Tibial nerve (tissue), 4 donors: Measurements from ENCODE around the gene SPHK1. TPM values are rescaled to one million over a fixed set of nuclear protein-coding genes. Genes with fewer than 3 reads are reported as not detected.

ENCODE experiments used
- DNase-seq, 2 donors: peaks; one replicate each; pipeline ENCODE4 v3.0.0-alpha.2; 2019; ENCODE audit warnings: low spot score in 2 of 2
- H3K27ac ChIP-seq, 4 donors: fragments of 200-600 bp; sonication (generic) in 3 of 4; one replicate each; pipeline ENCODE4 v1.5.1; 2017 to 2019; ENCODE audit warnings: mild to moderate bottlenecking in 1 of 4
- H3K27me3 ChIP-seq, 2 donors: fragments of 200-600 bp; sonication (generic) in 1 of 2; one replicate each; pipeline versions ENCODE4 v1.5.1 to v1.6.0; 2017 to 2019
- H3K36me3 ChIP-seq, 3 donors: fragments of 200-600 bp; sonication (generic); one replicate each; pipeline ENCODE4 v1.5.1; 2018 to 2019
- H3K4me1 ChIP-seq, 4 donors: fragments of 200-600 bp; sonication (generic) in 3 of 4; one replicate each; pipeline ENCODE4 v1.5.1; 2017 to 2019
- H3K4me3 ChIP-seq, 4 donors: fragments of 200-600 bp; sonication (generic) in 3 of 4; one replicate each; pipeline ENCODE4 v1.5.1; 2017 to 2019; ENCODE audit warnings: mild to moderate bottlenecking in 1 of 4, moderate library complexity in 1 of 4
- H3K9me3 ChIP-seq, 4 donors: fragments of 200-600 bp; sonication (generic) in 3 of 4; one replicate each; pipeline ENCODE4 v1.5.1; 2017 to 2019
- EP300 ChIP-seq, 2 donors: sonication (generic); formaldehyde crosslinking; IDR thresholded peaks; one replicate each; pipeline ENCODE4 v1.6.1; 2017; ENCODE audit warnings: antibody characterized with exemption in 2 of 2, mild to moderate bottlenecking in 1 of 2
- POLR2A ChIP-seq, 2 donors: fragments of 450-650 bp; IDR thresholded peaks; one replicate each; pipeline ENCODE4 v1.6.1; 2017; ENCODE audit warnings: antibody characterized with exemption in 2 of 2, mild to moderate bottlenecking in 2 of 2, moderate library complexity in 2 of 2
- WGBS, 2 donors: methylation state at CpG; one replicate each; pipeline ENCODE4 v1.1.5; 2018; 5-methylcytosine and 5-hydroxymethylcytosine counted together
- total RNA-seq, 4 donors: library from RNA; depleted of rRNA; stranded (reverse); fragments of >200 nt; gene quantifications; one replicate each; pipeline ENCODE4 v1.1.0, GENCODE V29; 2016
- TF ChIP-seq, protein P1 (sequence below), 5 experiments: fragments of 200-600 bp in 3 of 5; fragments of 450-650 bp in 2 of 5; sonication (generic) in 3 of 5; IDR thresholded peaks; one replicate each; pipeline ENCODE4 v1.5.1; 2016 to 2019; ENCODE audit warnings: antibody characterized with exemption in 5 of 5, mild to moderate bottlenecking in 3 of 5, moderate library complexity in 2 of 5

The SPHK1 gene
- total RNA-seq, 4 donors from 2014 or later: 16.7 to 50.1 (median 27.8) TPM

DNA sequence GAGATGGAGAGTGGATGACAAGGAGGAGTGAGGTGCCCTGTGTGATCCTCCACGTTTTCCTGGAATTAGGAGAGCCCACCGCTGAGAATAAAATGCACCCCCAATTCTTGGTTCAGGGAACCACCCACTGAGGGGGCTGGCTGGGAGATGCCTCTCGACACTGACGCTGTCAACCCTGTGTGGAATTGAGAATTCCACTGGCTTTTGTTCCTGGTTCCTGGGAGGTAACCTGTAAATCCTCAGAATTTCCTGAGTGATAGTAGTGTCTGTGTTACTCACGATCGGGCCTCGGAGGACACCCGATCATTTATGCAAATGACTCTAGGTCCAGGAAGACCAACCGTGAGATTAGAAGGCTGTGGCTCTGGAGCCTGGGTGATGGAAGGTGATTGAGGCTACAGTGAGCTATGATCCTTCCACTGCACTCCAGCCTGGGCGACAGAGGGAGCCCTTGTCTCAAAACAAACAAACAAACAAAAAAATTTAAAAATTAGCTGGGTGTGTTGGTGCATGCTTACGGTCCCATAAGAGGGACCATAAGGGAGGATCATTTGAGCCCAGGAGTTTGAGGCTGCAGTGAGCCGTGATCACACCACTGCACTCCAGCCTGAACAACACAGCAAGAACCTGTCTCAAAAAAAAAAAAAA is 19.0 kb upstream of the SPHK1 start:
- no peaks in the 10 kb centered on the region for H3K27me3 ChIP-seq
- H3K4me1 ChIP-seq: peaks cover 0 to 41% (median 17%) of the 10 kb centered on the region in 4 donors
- H3K36me3 ChIP-seq: no peaks in the 10 kb centered on the region
- H3K4me3 ChIP-seq: no peak overlapping the region
- no peak overlapping the region for H3K27ac ChIP-seq
- DNase-seq: no peak
- H3K9me3 ChIP-seq: no peaks in the 10 kb centered on the region
- WGBS, 2 donors: 50 to 60% methylated on average over 12 of the region's 12 CpGs
- no peak for TF ChIP-seq EP300 (IDR thresholded peaks at IDR 0.05)
- TF ChIP-seq, protein P1, sequence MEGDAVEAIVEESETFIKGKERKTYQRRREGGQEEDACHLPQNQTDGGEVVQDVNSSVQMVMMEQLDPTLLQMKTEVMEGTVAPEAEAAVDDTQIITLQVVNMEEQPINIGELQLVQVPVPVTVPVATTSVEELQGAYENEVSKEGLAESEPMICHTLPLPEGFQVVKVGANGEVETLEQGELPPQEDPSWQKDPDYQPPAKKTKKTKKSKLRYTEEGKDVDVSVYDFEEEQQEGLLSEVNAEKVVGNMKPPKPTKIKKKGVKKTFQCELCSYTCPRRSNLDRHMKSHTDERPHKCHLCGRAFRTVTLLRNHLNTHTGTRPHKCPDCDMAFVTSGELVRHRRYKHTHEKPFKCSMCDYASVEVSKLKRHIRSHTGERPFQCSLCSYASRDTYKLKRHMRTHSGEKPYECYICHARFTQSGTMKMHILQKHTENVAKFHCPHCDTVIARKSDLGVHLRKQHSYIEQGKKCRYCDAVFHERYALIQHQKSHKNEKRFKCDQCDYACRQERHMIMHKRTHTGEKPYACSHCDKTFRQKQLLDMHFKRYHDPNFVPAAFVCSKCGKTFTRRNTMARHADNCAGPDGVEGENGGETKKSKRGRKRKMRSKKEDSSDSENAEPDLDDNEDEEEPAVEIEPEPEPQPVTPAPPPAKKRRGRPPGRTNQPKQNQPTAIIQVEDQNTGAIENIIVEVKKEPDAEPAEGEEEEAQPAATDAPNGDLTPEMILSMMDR (IDR thresholded peaks at IDR 0.05): peak in 2 of 5 experiments; percentile 19 to 29

DNA sequence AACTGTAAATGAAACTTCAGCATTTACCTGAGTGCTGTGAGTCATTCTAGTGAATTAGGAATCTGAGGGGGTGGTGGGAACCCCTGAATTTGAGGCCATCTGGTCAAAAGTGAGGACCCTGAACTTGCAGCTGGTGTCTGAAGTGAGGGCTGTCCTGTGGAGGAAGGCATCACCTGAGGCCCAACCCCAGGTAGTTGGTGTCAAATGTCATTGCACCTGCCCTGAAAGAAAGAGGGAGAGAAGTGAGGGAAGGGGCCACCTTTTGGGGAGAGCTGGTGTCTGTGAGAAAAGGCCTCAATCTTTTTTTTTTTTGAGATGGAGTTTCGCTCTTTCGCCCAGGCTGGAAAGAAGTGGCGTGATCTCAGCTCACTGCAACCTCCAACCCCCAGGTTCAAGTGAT is 18.2 kb upstream of the SPHK1 start:
- no peaks in the 10 kb centered on the region for H3K9me3 ChIP-seq
- H3K4me3 ChIP-seq: no peak overlapping the region
- 97 to 98% methylated on average over 3 of the region's 3 CpGs for WGBS, 2 donors
- no peaks in the 10 kb centered on the region for H3K36me3 ChIP-seq
- no peak for TF ChIP-seq POLR2A (IDR thresholded peaks at IDR 0.05)
- TF ChIP-seq, protein P1 (IDR thresholded peaks at IDR 0.05): no peak
- DNase-seq: no peak
- H3K27me3 ChIP-seq: no peaks in the 10 kb centered on the region
- peaks cover 4 to 41% (median 20%) of the 10 kb centered on the region in 4 donors for H3K4me1 ChIP-seq
- no peak overlapping the region for H3K27ac ChIP-seq

- WGBS, 2 donors: 58 to 62% methylated on average over 2 to 6 of the region's 6 CpGs
- TF ChIP-seq POLR2A (IDR thresholded peaks at IDR 0.05) (no peak), EP300 (IDR thresholded peaks at IDR 0.05) (no peak)
- TF ChIP-seq, protein P1 (IDR thresholded peaks at IDR 0.05): no peak
- H3K27ac ChIP-seq: no peak overlapping the region
- no peak for DNase-seq
- no peaks in the 10 kb centered on the region for H3K27me3 ChIP-seq
- H3K36me3 ChIP-seq: no peaks in the 10 kb centered on the region
- no peaks in the 10 kb centered on the region for H3K9me3 ChIP-seq
- peaks cover 4 to 33% (median 17%) of the 10 kb centered on the region in 4 donors for H3K4me1 ChIP-seq
- no peak overlapping the region for H3K4me3 ChIP-seq
Observed at GRCh38 chr17:76367642-76368041, 16.8 kb upstream of the SPHK1 start.

- Histone ChIP-seq H3K36me3 (no peaks in the 10 kb centered on the region), H3K4me1 (peaks cover 4 to 29% (median 17%) of the 10 kb centered on the region in 4 donors), H3K27ac (no peak overlapping the region), H3K9me3 (no peaks in the 10 kb centered on the region), H3K4me3 (no peak overlapping the region), H3K27me3 (no peaks in the 10 kb centered on the region)
- no peak for DNase-seq
- WGBS, 2 donors: 56% methylated on average over 7 of the region's 11 CpGs; no CpG with 5 or more reads in 1 of the 2 donors
- TF ChIP-seq POLR2A (IDR thresholded peaks at IDR 0.05): no peak
- TF ChIP-seq, protein P1 (IDR thresholded peaks at IDR 0.05): no peak
- TF ChIP-seq EP300 (IDR thresholded peaks at IDR 0.05): no peak
Observed at GRCh38 chr17:76368545-76368944, 15.9 kb upstream of the SPHK1 start.

GRCh38 chr17:76369379-76369778 is 15.0 kb upstream of the SPHK1 start:
- no peaks in the 10 kb centered on the region for H3K36me3 ChIP-seq
- peak overlapping the region in 1 of 4 donors; percentile 67 for H3K27ac ChIP-seq
- no peaks in the 10 kb centered on the region for H3K27me3 ChIP-seq
- no peak for TF ChIP-seq EP300 (IDR thresholded peaks at IDR 0.05)
- no peak for TF ChIP-seq POLR2A (IDR thresholded peaks at IDR 0.05)
- TF ChIP-seq, protein P1 (IDR thresholded peaks at IDR 0.05): no peak
- 68% methylated on average over 10 of the region's 10 CpGs for WGBS, 2 donors
- no peaks in the 10 kb centered on the region for H3K9me3 ChIP-seq
- H3K4me1 ChIP-seq: peaks cover 4 to 29% (median 16%) of the 10 kb centered on the region in 4 donors
- DNase-seq: no peak
- H3K4me3 ChIP-seq: no peak overlapping the region
